HepG2 (cell line): ENCODE measurements around the gene ADAMTS12.

Experiments
- TCF12 ChIP-seq, 2 experiments: fragments of 450-650 bp in 1 of 2; sonication (generic) in 1 of 2; formaldehyde crosslinking in 1 of 2; IDR thresholded peaks; 2 replicates each; pipeline versions ENCODE4 v1.6.1 to v1.8.0; 2017 to 2022; ENCODE audit warnings: antibody characterized with exemption in 1 of 2, mild to moderate bottlenecking in 1 of 2, missing genetic modification reagents in 1 of 2, moderate library complexity in 1 of 2
- TFAP4 ChIP-seq: sonication (generic); IDR thresholded peaks from 2 replicates; pipeline ENCODE4 v1.6.1; 2016; ENCODE audit warnings: low read depth, borderline replicate concordance
- ZNF382 ChIP-seq: sonication (generic); formaldehyde crosslinking; IDR thresholded peaks from 2 replicates; pipeline ENCODE4 v1.5.0; 2020; ENCODE audit warnings: missing genetic modification reagents, mild to moderate bottlenecking, borderline replicate concordance

GRCh38 chr5:33934176-33934575, 42.4 kb upstream of the ADAMTS12 start:
- TF ChIP-seq TCF12 (IDR thresholded peaks at IDR 0.05) (no peak), TCF12 (CRISPR knock-in tag; IDR thresholded peaks at IDR 0.05) (no peak), ZNF382 (CRISPR knock-in tag) (no peak), TFAP4 (no peak)
